Body of pancreas (tissue), 4 donors: Measurements from ENCODE around the gene CDH4. TPM values are rescaled to one million over a fixed set of nuclear protein-coding genes. Genes with fewer than 3 reads are reported as not detected.

Source experiments
- ATAC-seq: fragments of 150-250 bp; one replicate; pipeline ENCODE4 v1.9.1; 2016
- DNase-seq, 4 donors: peaks; one replicate each; pipeline ENCODE4 v3.0.0-alpha.2; 2019
- H3K27ac ChIP-seq, 4 donors: fragments of 200-600 bp; sonication (generic); 1 replicate in 3 of 4; 2 replicates in 1 of 4; pipeline versions ENCODE4 v1.5.1 to v1.6.1; 2016 to 2019; ENCODE audit warnings: mild to moderate bottlenecking in 1 of 4, mixed read lengths in 1 of 4, moderate library complexity in 1 of 4
- H3K27me3 ChIP-seq, 2 donors: fragments of 200-600 bp; sonication (generic); one replicate each; pipeline ENCODE4 v1.6.0; 2016; ENCODE audit warnings: mild to moderate bottlenecking in 1 of 2
- H3K36me3 ChIP-seq, 2 donors: fragments of 200-600 bp; sonication (generic); replicated peaks in 1 of 2; 2 replicates each; pipeline ENCODE4 v1.5.1; 2016; ENCODE audit warnings: low read depth in 2 of 2; ENCODE audit not compliant: insufficient read depth in 1 of 2
- H3K4me1 ChIP-seq: fragments of 200-600 bp; sonication (generic); one replicate; pipeline ENCODE4 v1.6.0; 2016
- H3K4me3 ChIP-seq, 2 donors: fragments of 200-600 bp; sonication (generic); 1 replicate in 1 of 2; 2 replicates in 1 of 2; pipeline ENCODE4 v1.5.1; 2016 to 2019
- H3K9me3 ChIP-seq, 3 donors: fragments of 200-600 bp; sonication (generic); 1 replicate in 2 of 3; 2 replicates in 1 of 3; pipeline ENCODE4 v1.5.1; 2016
- POLR2A ChIP-seq, 3 donors: fragments of 450-650 bp; IDR thresholded peaks; one replicate each; pipeline ENCODE4 v1.6.1; 2016; ENCODE audit warnings: antibody characterized with exemption in 3 of 3, mild to moderate bottlenecking in 2 of 3
- WGBS, 2 donors: methylation state at CpG; one replicate each; pipeline ENCODE4 v1.1.5; 2017; 5-methylcytosine and 5-hydroxymethylcytosine counted together
- intact Hi-C: fragments of 100-400 bp; cut with DNase I; formaldehyde crosslinking; loops from one replicate; pipeline ENCODE4 v1.15.1; 2023
- total RNA-seq, 2 donors: library from RNA; depleted of rRNA; stranded (reverse); fragments of >200 nt; gene quantifications; one replicate each; pipeline ENCODE4 v1.1.0, GENCODE V29; 2016
- TF ChIP-seq, protein P1 (sequence below), 7 experiments: fragments of 450-650 bp in 4 of 7; fragments of 200-600 bp in 3 of 7; sonication (generic) in 3 of 7; IDR thresholded peaks; one replicate each; pipeline ENCODE4 v1.5.1; 2016 to 2019; ENCODE audit warnings: antibody characterized with exemption in 7 of 7

CDH4 gene
- total RNA-seq, 2 donors from 2014 or later, result 0.33 to 0.52 TPM

- no peaks in the 10 kb centered on the region for H3K9me3 ChIP-seq
- 25 to 41% methylated on average over 13 to 21 of the region's 21 CpGs for WGBS, 2 donors
- peaks cover 0 to 4% of the 10 kb centered on the region in 2 donors for H3K27me3 ChIP-seq
- H3K4me3 ChIP-seq, result no peak overlapping the region
- ATAC-seq (no peak), DNase-seq (peak; percentile 31 to 53 (median 32))
- H3K36me3 ChIP-seq, result no peaks in the 10 kb centered on the region
- TF ChIP-seq POLR2A (IDR thresholded peaks at IDR 0.05), result no peak
- TF ChIP-seq, protein P1, sequence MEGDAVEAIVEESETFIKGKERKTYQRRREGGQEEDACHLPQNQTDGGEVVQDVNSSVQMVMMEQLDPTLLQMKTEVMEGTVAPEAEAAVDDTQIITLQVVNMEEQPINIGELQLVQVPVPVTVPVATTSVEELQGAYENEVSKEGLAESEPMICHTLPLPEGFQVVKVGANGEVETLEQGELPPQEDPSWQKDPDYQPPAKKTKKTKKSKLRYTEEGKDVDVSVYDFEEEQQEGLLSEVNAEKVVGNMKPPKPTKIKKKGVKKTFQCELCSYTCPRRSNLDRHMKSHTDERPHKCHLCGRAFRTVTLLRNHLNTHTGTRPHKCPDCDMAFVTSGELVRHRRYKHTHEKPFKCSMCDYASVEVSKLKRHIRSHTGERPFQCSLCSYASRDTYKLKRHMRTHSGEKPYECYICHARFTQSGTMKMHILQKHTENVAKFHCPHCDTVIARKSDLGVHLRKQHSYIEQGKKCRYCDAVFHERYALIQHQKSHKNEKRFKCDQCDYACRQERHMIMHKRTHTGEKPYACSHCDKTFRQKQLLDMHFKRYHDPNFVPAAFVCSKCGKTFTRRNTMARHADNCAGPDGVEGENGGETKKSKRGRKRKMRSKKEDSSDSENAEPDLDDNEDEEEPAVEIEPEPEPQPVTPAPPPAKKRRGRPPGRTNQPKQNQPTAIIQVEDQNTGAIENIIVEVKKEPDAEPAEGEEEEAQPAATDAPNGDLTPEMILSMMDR (IDR thresholded peaks at IDR 0.05), result peak; percentile 24 to 63 (median 55)
- H3K4me1 ChIP-seq, result no peaks in the 10 kb centered on the region
- H3K27ac ChIP-seq, result no peak overlapping the region
- intact Hi-C loops, result no loop called here
Measured at GRCh38 chr20:61886721-61887595, 634.9 kb downstream of the CDH4 start.

GRCh38 chr20:61887596-61888093 lies 635.6 kb downstream of the CDH4 start:
- H3K9me3 ChIP-seq, result no peaks in the 10 kb centered on the region
- H3K36me3 ChIP-seq, result no peaks in the 10 kb centered on the region
- DNase-seq (no peak), ATAC-seq (no peak)
- WGBS, 2 donors, result 44 to 47% methylated on average over 13 of the region's 13 CpGs
- H3K27ac ChIP-seq, result no peak overlapping the region
- H3K4me3 ChIP-seq, result no peak overlapping the region
- intact Hi-C loops, result no loop called here
- TF ChIP-seq POLR2A (IDR thresholded peaks at IDR 0.05), result no peak
- TF ChIP-seq, protein P1 (IDR thresholded peaks at IDR 0.05), result peak in 1 of 7 experiments; percentile 1
- no peaks in the 10 kb centered on the region for H3K4me1 ChIP-seq
- H3K27me3 ChIP-seq, result peaks cover 0 to 4% of the 10 kb centered on the region in 2 donors

GRCh38 chr20:61888101-61888865 lies 636.2 kb downstream of the CDH4 start:
- TF ChIP-seq, protein P1 (IDR thresholded peaks at IDR 0.05), result no peak
- no peak for TF ChIP-seq POLR2A (IDR thresholded peaks at IDR 0.05)
- no peak for DNase-seq
- no peak overlapping the region for H3K4me3 ChIP-seq
- no peaks in the 10 kb centered on the region for H3K36me3 ChIP-seq
- H3K4me1 ChIP-seq, result no peaks in the 10 kb centered on the region
- H3K9me3 ChIP-seq, result no peaks in the 10 kb centered on the region
- intact Hi-C loops, result no loop called here
- WGBS, 2 donors, result 82 to 85% methylated on average over 14 to 19 of the region's 19 CpGs
- H3K27ac ChIP-seq, result no peak overlapping the region
- ATAC-seq, result no peak
- H3K27me3 ChIP-seq, result peaks cover 0 to 4% of the 10 kb centered on the region in 2 donors

DNA sequence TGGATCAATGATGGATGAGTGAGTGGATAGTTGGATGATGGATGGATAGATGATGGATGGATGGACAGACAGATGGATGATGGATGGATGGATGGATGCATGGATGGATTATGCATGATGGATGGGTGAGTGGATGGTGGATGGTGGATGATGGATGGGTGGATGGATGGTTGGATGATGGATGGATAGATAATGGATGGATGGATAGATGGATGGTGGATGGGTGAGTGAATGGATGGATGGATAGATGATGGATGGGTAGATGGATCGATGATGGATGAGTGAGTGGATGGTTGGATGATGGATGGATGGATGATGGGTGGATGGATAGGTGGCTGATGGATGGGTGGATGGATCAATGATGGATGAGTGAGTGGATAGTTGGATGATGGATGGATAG lies 637.6 kb downstream of the CDH4 start:
- WGBS, 2 donors, result 80 to 89% methylated on average over 1 of the region's 1 CpG
- DNase-seq, result no peak
- TF ChIP-seq, protein P1 (IDR thresholded peaks at IDR 0.05), result no peak
- no peak for TF ChIP-seq POLR2A (IDR thresholded peaks at IDR 0.05)
- no peak overlapping the region for H3K27ac ChIP-seq
- H3K9me3 ChIP-seq, result no peaks in the 10 kb centered on the region
- H3K4me3 ChIP-seq, result no peak overlapping the region
- H3K4me1 ChIP-seq, result no peaks in the 10 kb centered on the region
- intact Hi-C loops, result no loop called here
- ATAC-seq, result no peak
- no peaks in the 10 kb centered on the region for H3K27me3 ChIP-seq
- H3K36me3 ChIP-seq, result no peaks in the 10 kb centered on the region
